PFSK-1 (cell line): ENCODE data around the gene HS1BP3.

ENCODE experiments used
- FOXP2 ChIP-seq: optimal IDR thresholded peaks from 2 replicates; pipeline ENCODE3; 2011; ENCODE audit warnings: borderline replicate concordance, control low read depth, inconsistent platforms; ENCODE audit not compliant: insufficient read depth; ENCODE audit errors: extremely low read length, extremely low read depth
- POLR2AphosphoS5 ChIP-seq: IDR thresholded peaks from 2 replicates; pipeline ENCODE4 v1.6.1; 2012; ENCODE audit warnings: low read depth, mild to moderate bottlenecking, control low read depth, low read length, moderate library complexity
- SIN3A ChIP-seq: IDR thresholded peaks from 2 replicates; pipeline ENCODE4 v1.6.1; 2012; ENCODE audit warnings: mild to moderate bottlenecking, low read length, moderate library complexity, borderline replicate concordance; ENCODE audit not compliant: insufficient read depth
- TAF1 ChIP-seq: IDR thresholded peaks from 2 replicates; pipeline ENCODE4 v1.6.1; 2012; ENCODE audit warnings: low read length, control low read depth, borderline replicate concordance; ENCODE audit not compliant: insufficient read depth
- TF ChIP-seq, protein P1 (sequence below), 2 experiments: IDR thresholded peaks; 2 replicates each; pipeline versions ENCODE4 v1.6.1 to v1.8.0; 2011 to 2012; ENCODE audit warnings: low read depth in 2 of 2, low read length in 2 of 2, control low read depth in 1 of 2, inconsistent platforms in 1 of 2, mild to moderate bottlenecking in 1 of 2, moderate library complexity in 1 of 2; ENCODE audit not compliant: insufficient read depth in 1 of 2

GRCh38 chr2:20666005-20666303 lies 15.1 kb upstream of the HS1BP3 start:
- TF ChIP-seq SIN3A (no peak), POLR2AphosphoS5 (no peak), TAF1 (no peak), FOXP2 (no peak)
- TF ChIP-seq, protein P1, sequence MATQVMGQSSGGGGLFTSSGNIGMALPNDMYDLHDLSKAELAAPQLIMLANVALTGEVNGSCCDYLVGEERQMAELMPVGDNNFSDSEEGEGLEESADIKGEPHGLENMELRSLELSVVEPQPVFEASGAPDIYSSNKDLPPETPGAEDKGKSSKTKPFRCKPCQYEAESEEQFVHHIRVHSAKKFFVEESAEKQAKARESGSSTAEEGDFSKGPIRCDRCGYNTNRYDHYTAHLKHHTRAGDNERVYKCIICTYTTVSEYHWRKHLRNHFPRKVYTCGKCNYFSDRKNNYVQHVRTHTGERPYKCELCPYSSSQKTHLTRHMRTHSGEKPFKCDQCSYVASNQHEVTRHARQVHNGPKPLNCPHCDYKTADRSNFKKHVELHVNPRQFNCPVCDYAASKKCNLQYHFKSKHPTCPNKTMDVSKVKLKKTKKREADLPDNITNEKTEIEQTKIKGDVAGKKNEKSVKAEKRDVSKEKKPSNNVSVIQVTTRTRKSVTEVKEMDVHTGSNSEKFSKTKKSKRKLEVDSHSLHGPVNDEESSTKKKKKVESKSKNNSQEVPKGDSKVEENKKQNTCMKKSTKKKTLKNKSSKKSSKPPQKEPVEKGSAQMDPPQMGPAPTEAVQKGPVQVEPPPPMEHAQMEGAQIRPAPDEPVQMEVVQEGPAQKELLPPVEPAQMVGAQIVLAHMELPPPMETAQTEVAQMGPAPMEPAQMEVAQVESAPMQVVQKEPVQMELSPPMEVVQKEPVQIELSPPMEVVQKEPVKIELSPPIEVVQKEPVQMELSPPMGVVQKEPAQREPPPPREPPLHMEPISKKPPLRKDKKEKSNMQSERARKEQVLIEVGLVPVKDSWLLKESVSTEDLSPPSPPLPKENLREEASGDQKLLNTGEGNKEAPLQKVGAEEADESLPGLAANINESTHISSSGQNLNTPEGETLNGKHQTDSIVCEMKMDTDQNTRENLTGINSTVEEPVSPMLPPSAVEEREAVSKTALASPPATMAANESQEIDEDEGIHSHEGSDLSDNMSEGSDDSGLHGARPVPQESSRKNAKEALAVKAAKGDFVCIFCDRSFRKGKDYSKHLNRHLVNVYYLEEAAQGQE (IDR thresholded peaks at IDR 0.05; ENCODE audit: insufficient read depth in 1 of 2, low read depth in 2 of 2, low read length in 2 of 2): no peak
